HCT116 (cell line): Measurements from ENCODE around the gene OSBPL10. TPM values are rescaled to one million over a fixed set of nuclear protein-coding genes. Genes with fewer than 3 reads are reported as not detected.

Experiments used
- ATAC-seq: fragments of 200-7000 bp; cut with Tn5 transposase; 2 replicates; pipeline ENCODE4 v1.9.1; 2020; ENCODE audit warnings: mild to moderate bottlenecking, moderate library complexity
- BruUV-seq: library from RNA; stranded (reverse); fragments of 400-500 nt; replicated peaks from 2 replicates; lab custom pipeline; 2021; lab: Mats Ljungman, UMichigan
- CTCF ChIA-PET: fragments of 300-600 bp; sonication (Branson Sonifier 250); formaldehyde crosslinking; loops from one replicate; lab custom pipeline; 2021; ENCODE audit warnings: antibody characterized with exemption; lab: Charles Lee
- POLR2A ChIA-PET: fragments of 300-600, 350-600 bp; sonication (Branson Sonifier 250); formaldehyde crosslinking; loops from one replicate; lab custom pipeline; 2021; ENCODE audit warnings: antibody characterized with exemption; lab: Charles Lee
- RAD21 ChIA-PET, 2 experiments: fragments of 300-600 bp; sonication (Branson Sonifier 250); formaldehyde crosslinking; loops; one replicate each; lab custom pipeline; 2023; ENCODE audit warnings: low total read pairs in 2 of 2; ENCODE audit not compliant: uncharacterized antibody in 2 of 2, unreplicated experiment in 2 of 2, low non-redundant PET in 1 of 2; lab: Charles Lee
- DNase-seq: peaks from one replicate; pipeline ENCODE4 v3.0.0-alpha.2; 2010; ENCODE audit warnings: low read depth, low spot score
- H2AFZ ChIP-seq: fragments of 200-600 bp; shearing (Covaris generic), sonication (generic); 2 replicates; pipeline ENCODE4 v1.6.1; 2017; ENCODE audit warnings: low read depth, mixed run types, mixed read lengths, antibody characterized with exemption, low read length; ENCODE audit not compliant: poor library complexity, severe bottlenecking
- H3K27ac ChIP-seq: 2 replicates; pipeline ENCODE4 v1.5.1; 2012; ENCODE audit warnings: low read depth, low read length
- H3K27me3 ChIP-seq: fragments of 200-600 bp; sonication (generic); 2 replicates; pipeline ENCODE4 v1.6.1; 2016; ENCODE audit warnings: mixed run types, low read length, mixed read lengths; ENCODE audit not compliant: insufficient read depth
- H3K36me3 ChIP-seq, 2 experiments: fragments of 200-500 bp in 1 of 2; fragments of 200-600 bp in 1 of 2; sonication (Bioruptor generic) in 1 of 2; sonication (generic) in 1 of 2; 2 replicates each; pipeline versions ENCODE4 v1.5.1 to v1.6.1; 2014 to 2016; ENCODE audit warnings: low read length in 2 of 2, inconsistent platforms in 1 of 2, mixed read lengths in 1 of 2, mixed run types in 1 of 2; ENCODE audit not compliant: insufficient read depth in 2 of 2, control insufficient read depth in 1 of 2
- H3K4me1 ChIP-seq, 2 experiments: fragments of 200-600 bp in 1 of 2; sonication (generic) in 1 of 2; 2 replicates each; pipeline versions ENCODE4 v1.5.1 to v1.6.1; 2012 to 2017; ENCODE audit warnings: low read length in 2 of 2, inconsistent platforms in 1 of 2, mild to moderate bottlenecking in 1 of 2, mixed read lengths in 1 of 2, mixed run types in 1 of 2, moderate library complexity in 1 of 2; ENCODE audit not compliant: insufficient read depth in 2 of 2, control insufficient read depth in 1 of 2
- H3K4me2 ChIP-seq: fragments of 200-600 bp; sonication (generic); 2 replicates; pipeline ENCODE4 v1.6.1; 2017; ENCODE audit warnings: mixed run types, low read length, mixed read lengths
- H3K4me3 ChIP-seq, 2 experiments: fragments of 200-600 bp in 1 of 2; sonication (generic) in 1 of 2; replicated peaks in 1 of 2; 2 replicates each; pipeline ENCODE4 v1.5.1; 2011 to 2016; ENCODE audit warnings: low read length in 2 of 2, control low read depth in 1 of 2, low read depth in 1 of 2, mild to moderate bottlenecking in 1 of 2, mixed read lengths in 1 of 2, mixed run types in 1 of 2
- H3K79me2 ChIP-seq: fragments of 200-600 bp; sonication (generic); 2 replicates; pipeline ENCODE4 v1.6.1; 2017; ENCODE audit warnings: mild to moderate bottlenecking, mixed run types, low read length, moderate library complexity, mixed read lengths; ENCODE audit not compliant: insufficient read depth
- H3K9ac ChIP-seq: fragments of 200-600 bp; sonication (generic); 2 replicates; pipeline ENCODE4 v1.6.1; 2016; ENCODE audit warnings: low read length, mixed read lengths
- H3K9me2 ChIP-seq: fragments of 200-600 bp; sonication (generic), shearing (Covaris generic); 2 replicates; pipeline ENCODE4 v1.6.1; 2017; ENCODE audit warnings: mixed run types, mild to moderate bottlenecking, moderate library complexity; ENCODE audit not compliant: insufficient read depth
- H3K9me3 ChIP-seq, 2 experiments: fragments of 200-500 bp in 1 of 2; fragments of 200-600 bp in 1 of 2; sonication (Bioruptor generic) in 1 of 2; sonication (generic) in 1 of 2; 2 replicates each; pipeline ENCODE4 v1.6.1; 2014 to 2017; ENCODE audit warnings: low read length in 2 of 2, mixed read lengths in 2 of 2, inconsistent platforms in 1 of 2, low read depth in 1 of 2, mild to moderate bottlenecking in 1 of 2, mixed run types in 1 of 2, moderate library complexity in 1 of 2; ENCODE audit not compliant: control insufficient read depth in 1 of 2, insufficient read depth in 1 of 2
- H4K20me1 ChIP-seq: fragments of 200-600 bp; sonication (generic), shearing (Covaris generic); 2 replicates; pipeline ENCODE4 v1.6.1; 2017; ENCODE audit warnings: mixed run types, mild to moderate bottlenecking, moderate library complexity; ENCODE audit not compliant: insufficient read depth
- CBX3 ChIP-seq: IDR thresholded peaks from 2 replicates; pipeline ENCODE4 v1.6.1; 2012; ENCODE audit warnings: low read depth
- EZH2phosphoT487 ChIP-seq: fragments of 200-600 bp; IDR thresholded peaks from 2 replicates; pipeline ENCODE4 v1.6.1; 2018; ENCODE audit warnings: antibody characterized with exemption, borderline replicate concordance
- FOSL1 ChIP-seq: IDR thresholded peaks from 2 replicates; pipeline ENCODE4 v1.6.1; 2012; ENCODE audit warnings: low read depth
- MAX ChIP-seq: IDR thresholded peaks from 2 replicates; pipeline ENCODE4 v1.6.1; 2012
- POLR2A ChIP-seq: IDR thresholded peaks from 2 replicates; pipeline ENCODE4 v1.7.0; 2011; ENCODE audit warnings: borderline replicate concordance; ENCODE audit not compliant: insufficient read depth, insufficient read length; ENCODE audit errors: extremely low read depth
- SIN3A ChIP-seq: IDR thresholded peaks from 2 replicates; pipeline ENCODE4 v1.6.1; 2012; ENCODE audit warnings: low read depth
- SRF ChIP-seq: IDR thresholded peaks from 2 replicates; pipeline ENCODE4 v1.6.1; 2012; ENCODE audit warnings: low read depth
- TCF7L2 ChIP-seq: IDR thresholded peaks from 2 replicates; pipeline ENCODE4 v1.7.0; 2011; ENCODE audit warnings: borderline replicate concordance, inconsistent platforms; ENCODE audit not compliant: insufficient read depth, insufficient read length; ENCODE audit errors: extremely low read depth
- YY1 ChIP-seq: IDR thresholded peaks from 2 replicates; pipeline ENCODE4 v1.6.1; 2011; ENCODE audit warnings: low read length, low read depth, moderate library complexity, mild to moderate bottlenecking; ENCODE audit not compliant: insufficient replicate concordance; ENCODE audit errors: extremely low read depth
- ZBTB33 ChIP-seq: IDR thresholded peaks from 2 replicates; pipeline ENCODE4 v1.6.1; 2011; ENCODE audit warnings: mild to moderate bottlenecking, low read length, moderate library complexity; ENCODE audit not compliant: insufficient replicate concordance; ENCODE audit errors: extremely low read depth
- intact Hi-C: fragments of 100-400 bp; cut with micrococcal nuclease; formaldehyde crosslinking; loops from 2 replicates; pipeline ENCODE4 v1.10.0; 2022
- total RNA-seq: library from RNA; stranded (reverse); gene quantifications from one replicate; pipeline ENCODE4 v1.2.1, GENCODE V29; 2021; ENCODE audit not compliant: unreplicated experiment
- TF ChIP-seq, protein P1 (sequence below), 3 experiments: fragments of 200-600 bp in 1 of 3; sonication (generic) in 1 of 3; IDR thresholded peaks in 2 of 3; conservative IDR thresholded peaks in 1 of 3; 2 replicates each; pipeline ENCODE4 v1.5.1; 2012 to 2017; ENCODE audit warnings: low read depth in 2 of 3, low read length in 2 of 3, antibody characterized with exemption in 1 of 3, borderline replicate concordance in 1 of 3, control low read depth in 1 of 3, mild to moderate bottlenecking in 1 of 3, mixed read lengths in 1 of 3, mixed run types in 1 of 3, moderate library complexity in 1 of 3; ENCODE audit not compliant: insufficient read depth in 1 of 3
- TF ChIP-seq, protein P2 (sequence below): IDR thresholded peaks from 2 replicates; pipeline ENCODE4 v1.6.1; 2012; ENCODE audit warnings: low read depth

Gene OSBPL10
- total RNA-seq, 1 experiment from 2014 or later = 25.8 TPM

- H3K4me1 ChIP-seq = no peaks in the 10 kb centered on the region
- TF ChIP-seq SRF (no peak), POLR2A (no peak), CBX3 (no peak), EZH2phosphoT487 (no peak), YY1 (no peak), TCF7L2 (no peak)
- TF ChIP-seq, protein P1, sequence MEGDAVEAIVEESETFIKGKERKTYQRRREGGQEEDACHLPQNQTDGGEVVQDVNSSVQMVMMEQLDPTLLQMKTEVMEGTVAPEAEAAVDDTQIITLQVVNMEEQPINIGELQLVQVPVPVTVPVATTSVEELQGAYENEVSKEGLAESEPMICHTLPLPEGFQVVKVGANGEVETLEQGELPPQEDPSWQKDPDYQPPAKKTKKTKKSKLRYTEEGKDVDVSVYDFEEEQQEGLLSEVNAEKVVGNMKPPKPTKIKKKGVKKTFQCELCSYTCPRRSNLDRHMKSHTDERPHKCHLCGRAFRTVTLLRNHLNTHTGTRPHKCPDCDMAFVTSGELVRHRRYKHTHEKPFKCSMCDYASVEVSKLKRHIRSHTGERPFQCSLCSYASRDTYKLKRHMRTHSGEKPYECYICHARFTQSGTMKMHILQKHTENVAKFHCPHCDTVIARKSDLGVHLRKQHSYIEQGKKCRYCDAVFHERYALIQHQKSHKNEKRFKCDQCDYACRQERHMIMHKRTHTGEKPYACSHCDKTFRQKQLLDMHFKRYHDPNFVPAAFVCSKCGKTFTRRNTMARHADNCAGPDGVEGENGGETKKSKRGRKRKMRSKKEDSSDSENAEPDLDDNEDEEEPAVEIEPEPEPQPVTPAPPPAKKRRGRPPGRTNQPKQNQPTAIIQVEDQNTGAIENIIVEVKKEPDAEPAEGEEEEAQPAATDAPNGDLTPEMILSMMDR (IDR thresholded peaks at IDR 0.05 in 2 of 3, conservative IDR thresholded peaks at IDR 0.05 in 1 of 3; ENCODE audit: borderline replicate concordance in 1 of 3, insufficient read depth in 1 of 3, low read depth in 2 of 3, low read length in 2 of 3) = no peak
- ATAC-seq = no peak
- H2AFZ ChIP-seq = no peak overlapping the region
- ChIA-PET RAD21 (no interaction called here), CTCF (no interaction called here), POLR2A (no interaction called here)
- H3K79me2 ChIP-seq = no peaks in the 10 kb centered on the region
- H3K27me3 ChIP-seq = no peaks in the 10 kb centered on the region
- H3K9me3 ChIP-seq = no peaks in the 10 kb centered on the region
- H3K9ac ChIP-seq = no peak overlapping the region
- BruUV-seq = no TSS peak
- H3K36me3 ChIP-seq = no peaks in the 10 kb centered on the region
- H3K4me2 ChIP-seq = no peak overlapping the region
- H4K20me1 ChIP-seq = peaks cover 2% of the 10 kb centered on the region; the same call in 1 of the 2 replicates
- no peaks in the 10 kb centered on the region for H3K9me2 ChIP-seq
- intact Hi-C loops = no loop called here
- no peak for DNase-seq
- H3K4me3 ChIP-seq = no peak overlapping the region
- H3K27ac ChIP-seq = no peak overlapping the region
These were observed 240.7 kb downstream of the OSBPL10 start for GRCh38 chr3:31740397-31740796.

DNA sequence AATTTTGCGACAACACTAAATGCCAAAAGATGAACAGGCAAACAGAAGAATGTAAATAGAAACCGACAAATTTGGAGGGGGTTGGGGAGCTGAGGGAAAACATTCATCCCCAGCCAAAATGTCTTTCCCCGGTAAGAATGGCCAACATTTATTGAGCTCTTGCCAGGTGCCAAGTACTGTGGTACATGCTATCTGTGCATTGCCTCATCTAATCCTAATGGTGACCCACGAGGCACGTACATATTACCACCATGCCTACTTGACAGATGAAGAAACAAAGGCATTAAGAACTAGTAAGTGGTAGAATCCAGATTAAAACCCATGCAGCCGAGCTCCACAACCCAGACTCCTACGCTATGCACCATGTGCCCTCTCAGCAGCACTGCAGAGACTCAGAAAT, 242.7 kb downstream of the OSBPL10 start:
- H3K9ac ChIP-seq = no peak overlapping the region
- RAD21 ChIA-PET = no interaction called here
- H4K20me1 ChIP-seq = peaks cover 2% of the 10 kb centered on the region
- no peaks in the 10 kb centered on the region for H3K36me3 ChIP-seq
- no peaks in the 10 kb centered on the region for H3K27me3 ChIP-seq
- H3K27ac ChIP-seq = no peak overlapping the region
- H2AFZ ChIP-seq = no peak overlapping the region
- ATAC-seq (no peak), DNase-seq (no peak)
- no peaks in the 10 kb centered on the region for H3K79me2 ChIP-seq
- POLR2A ChIA-PET = no interaction called here
- no peak overlapping the region for H3K4me3 ChIP-seq
- BruUV-seq = no TSS peak
- CTCF ChIA-PET = no interaction called here
- H3K4me1 ChIP-seq = no peaks in the 10 kb centered on the region
- intact Hi-C loops = no loop called here
- no peaks in the 10 kb centered on the region for H3K9me3 ChIP-seq
- H3K4me2 ChIP-seq = no peak overlapping the region
- H3K9me2 ChIP-seq = no peaks in the 10 kb centered on the region
- TF ChIP-seq SIN3A (no peak), MAX (no peak), CBX3 (no peak), FOSL1 (no peak), YY1 (no peak), ZBTB33 (no peak)
- TF ChIP-seq, protein P2, sequence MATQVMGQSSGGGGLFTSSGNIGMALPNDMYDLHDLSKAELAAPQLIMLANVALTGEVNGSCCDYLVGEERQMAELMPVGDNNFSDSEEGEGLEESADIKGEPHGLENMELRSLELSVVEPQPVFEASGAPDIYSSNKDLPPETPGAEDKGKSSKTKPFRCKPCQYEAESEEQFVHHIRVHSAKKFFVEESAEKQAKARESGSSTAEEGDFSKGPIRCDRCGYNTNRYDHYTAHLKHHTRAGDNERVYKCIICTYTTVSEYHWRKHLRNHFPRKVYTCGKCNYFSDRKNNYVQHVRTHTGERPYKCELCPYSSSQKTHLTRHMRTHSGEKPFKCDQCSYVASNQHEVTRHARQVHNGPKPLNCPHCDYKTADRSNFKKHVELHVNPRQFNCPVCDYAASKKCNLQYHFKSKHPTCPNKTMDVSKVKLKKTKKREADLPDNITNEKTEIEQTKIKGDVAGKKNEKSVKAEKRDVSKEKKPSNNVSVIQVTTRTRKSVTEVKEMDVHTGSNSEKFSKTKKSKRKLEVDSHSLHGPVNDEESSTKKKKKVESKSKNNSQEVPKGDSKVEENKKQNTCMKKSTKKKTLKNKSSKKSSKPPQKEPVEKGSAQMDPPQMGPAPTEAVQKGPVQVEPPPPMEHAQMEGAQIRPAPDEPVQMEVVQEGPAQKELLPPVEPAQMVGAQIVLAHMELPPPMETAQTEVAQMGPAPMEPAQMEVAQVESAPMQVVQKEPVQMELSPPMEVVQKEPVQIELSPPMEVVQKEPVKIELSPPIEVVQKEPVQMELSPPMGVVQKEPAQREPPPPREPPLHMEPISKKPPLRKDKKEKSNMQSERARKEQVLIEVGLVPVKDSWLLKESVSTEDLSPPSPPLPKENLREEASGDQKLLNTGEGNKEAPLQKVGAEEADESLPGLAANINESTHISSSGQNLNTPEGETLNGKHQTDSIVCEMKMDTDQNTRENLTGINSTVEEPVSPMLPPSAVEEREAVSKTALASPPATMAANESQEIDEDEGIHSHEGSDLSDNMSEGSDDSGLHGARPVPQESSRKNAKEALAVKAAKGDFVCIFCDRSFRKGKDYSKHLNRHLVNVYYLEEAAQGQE = no peak
